Neural cell (in vitro differentiated cells): ENCODE results near the gene APBA2. TPM values are rescaled to one million over a fixed set of nuclear protein-coding genes. Genes with fewer than 3 reads are reported as not detected.

Experiments
- H2AFZ ChIP-seq: fragments of 200-600, 300-800 bp; sonication (generic), shearing (Covaris generic); 2 replicates; pipeline ENCODE4 v1.6.0; 2014; ENCODE audit warnings: low read depth, mild to moderate bottlenecking, antibody characterized with exemption, low read length, moderate library complexity
- H3F3A ChIP-seq: fragments of 200-600 bp; shearing (Covaris generic); 2 replicates; pipeline ENCODE4 v1.6.1; 2016; ENCODE audit warnings: mild to moderate bottlenecking, moderate library complexity, mixed read lengths, antibody characterized with exemption, low read length; ENCODE audit not compliant: insufficient read depth, poor library complexity, severe bottlenecking
- H3K27ac ChIP-seq: fragments of 200-600, 300-800 bp; sonication (generic), shearing (Covaris generic); 2 replicates; pipeline ENCODE4 v1.5.1; 2014; ENCODE audit warnings: mild to moderate bottlenecking, low read length, moderate library complexity
- H3K27me3 ChIP-seq: fragments of 300-800, 200-600 bp; sonication (generic), shearing (Covaris generic); 2 replicates; pipeline ENCODE4 v1.6.0; 2014; ENCODE audit warnings: mild to moderate bottlenecking, low read depth, low read length, moderate library complexity; ENCODE audit not compliant: insufficient read depth
- H3K36me3 ChIP-seq: fragments of 300-800, 200-600 bp; sonication (generic), shearing (Covaris generic); 2 replicates; pipeline ENCODE4 v1.5.1; 2014; ENCODE audit warnings: mild to moderate bottlenecking, antibody characterized with exemption, low read length, moderate library complexity; ENCODE audit not compliant: insufficient read depth
- H3K4me2 ChIP-seq: fragments of 300-800, 200-600 bp; sonication (generic), shearing (Covaris generic); 2 replicates; pipeline ENCODE4 v1.6.0; 2014; ENCODE audit warnings: mild to moderate bottlenecking, low read length
- H3K4me3 ChIP-seq: fragments of 300-800, 200-600 bp; sonication (generic), shearing (Covaris generic); 2 replicates; pipeline ENCODE4 v1.5.1; 2014; ENCODE audit warnings: mild to moderate bottlenecking, low read length, moderate library complexity
- H3K79me2 ChIP-seq: fragments of 200-600 bp; shearing (Covaris generic); replicated peaks from 2 replicates; pipeline ENCODE4 v1.6.0; 2014; ENCODE audit warnings: mild to moderate bottlenecking, low read length, moderate library complexity; ENCODE audit not compliant: insufficient read depth
- H3K9ac ChIP-seq: fragments of 300-800, 200-600 bp; sonication (generic), shearing (Covaris generic); 2 replicates; pipeline ENCODE4 v1.6.1; 2016; ENCODE audit warnings: mild to moderate bottlenecking, low read length, mixed read lengths
- H3K9me2 ChIP-seq: fragments of 200-600 bp; shearing (Covaris generic); 2 replicates; pipeline ENCODE4 v1.6.1; 2016; ENCODE audit warnings: mild to moderate bottlenecking, low read length, mixed read lengths; ENCODE audit not compliant: insufficient read depth
- H3K9me3 ChIP-seq: fragments of 200-600, 300-800 bp; sonication (generic), shearing (Covaris generic); 2 replicates; pipeline ENCODE4 v1.6.1; 2016; ENCODE audit warnings: mild to moderate bottlenecking, mixed run types, low read length, moderate library complexity, mixed read lengths
- H4K20me1 ChIP-seq: fragments of 200-600 bp; shearing (Covaris generic); 2 replicates; pipeline ENCODE4 v1.6.1; 2016; ENCODE audit warnings: mild to moderate bottlenecking, mixed run types; ENCODE audit not compliant: insufficient read depth
- CTCF ChIP-seq: fragments of 450-650 bp; IDR thresholded peaks from 2 replicates; pipeline ENCODE4 v1.5.1; 2014; ENCODE audit warnings: antibody characterized with exemption, mild to moderate bottlenecking, moderate library complexity; ENCODE audit not compliant: poor library complexity, severe bottlenecking
- EP300 ChIP-seq: fragments of 450-650 bp; conservative IDR thresholded peaks from 2 replicates; pipeline ENCODE4 v1.6.1; 2014; ENCODE audit warnings: antibody characterized with exemption, mild to moderate bottlenecking, moderate library complexity; ENCODE audit not compliant: poor library complexity, severe bottlenecking
- EZH2 ChIP-seq: fragments of 200-600, 300-800 bp; shearing (Covaris generic), sonication (generic); IDR thresholded peaks from 2 replicates; pipeline ENCODE4 v1.6.1; 2014; ENCODE audit warnings: antibody characterized with exemption, low read length, borderline replicate concordance, mild to moderate bottlenecking; ENCODE audit not compliant: insufficient read depth, poor library complexity, severe bottlenecking
- MXI1 ChIP-seq: fragments of 450-650 bp; conservative IDR thresholded peaks from 2 replicates; pipeline ENCODE4 v1.6.1; 2014; ENCODE audit warnings: antibody characterized with exemption, mild to moderate bottlenecking; ENCODE audit not compliant: poor library complexity, severe bottlenecking
- POLR2AphosphoS5 ChIP-seq: IDR thresholded peaks from 2 replicates; pipeline ENCODE4 v1.6.1; 2012
- RAD21 ChIP-seq: fragments of 450-650 bp; conservative IDR thresholded peaks from 2 replicates; pipeline ENCODE4 v1.6.1; 2014; ENCODE audit warnings: antibody characterized with exemption, mild to moderate bottlenecking, moderate library complexity
- REST ChIP-seq: IDR thresholded peaks from 2 replicates; pipeline ENCODE4 v1.6.1; 2012; ENCODE audit warnings: borderline replicate concordance
- SMC3 ChIP-seq: fragments of 450-650 bp; conservative IDR thresholded peaks from 2 replicates; pipeline ENCODE4 v1.6.1; 2014; ENCODE audit warnings: antibody characterized with exemption, mild to moderate bottlenecking, moderate library complexity; ENCODE audit not compliant: poor library complexity
- TAF1 ChIP-seq: IDR thresholded peaks from 2 replicates; pipeline ENCODE4 v1.6.1; 2012; ENCODE audit warnings: low read depth
- polyA plus RNA-seq: library from polyadenylated mRNA; depleted of rRNA; stranded (reverse); fragments of >200 nt; gene quantifications from 2 replicates; pipeline ENCODE4 v1.2.3, GENCODE V29; 2014

Gene APBA2
- polyA plus RNA-seq, 1 donor from 2014 or later, result 134 TPM

DNA sequence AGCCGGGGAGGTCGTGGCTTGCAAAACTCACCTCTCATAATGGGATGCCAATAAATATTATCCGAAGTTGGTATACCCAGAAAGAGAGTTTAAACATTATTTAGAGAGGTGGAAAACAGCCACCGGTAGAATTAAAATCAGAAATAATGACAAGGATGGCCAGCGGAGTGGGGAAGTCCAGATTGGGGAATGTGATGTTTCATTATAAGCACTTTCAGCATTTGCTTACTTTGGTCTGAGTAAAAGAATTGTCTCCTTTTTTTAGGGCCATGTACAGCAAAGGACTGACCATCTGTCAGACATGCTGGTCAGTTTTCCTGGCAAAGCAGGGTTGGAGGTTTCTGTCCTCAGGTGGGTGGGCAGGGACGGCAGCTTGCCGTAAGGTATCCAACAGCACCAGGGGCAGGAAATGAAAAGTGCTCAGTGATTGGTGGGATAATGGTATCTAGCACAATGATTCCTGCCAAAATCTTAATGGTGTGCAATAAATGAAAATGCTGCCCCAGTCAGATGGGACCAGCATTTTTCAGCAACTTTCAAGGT, 24.3 kb downstream of the APBA2 start:
- H3K4me3 ChIP-seq, result no peak overlapping the region
- H3F3A ChIP-seq, result no peaks in the 10 kb centered on the region
- no peak overlapping the region for H3K27ac ChIP-seq
- H3K9me2 ChIP-seq, result no peaks in the 10 kb centered on the region
- H3K9me3 ChIP-seq, result no peaks in the 10 kb centered on the region
- TF ChIP-seq RAD21 (no peak), POLR2AphosphoS5 (no peak), EZH2 (no peak), SMC3 (no peak), CTCF (no peak), REST (no peak), MXI1 (no peak), EP300 (no peak), TAF1 (no peak)
- H3K4me2 ChIP-seq, result no peak overlapping the region
- no peaks in the 10 kb centered on the region for H3K36me3 ChIP-seq
- H2AFZ ChIP-seq, result no peak overlapping the region
- no peaks in the 10 kb centered on the region for H4K20me1 ChIP-seq
- H3K27me3 ChIP-seq, result no peaks in the 10 kb centered on the region
- no peak overlapping the region for H3K9ac ChIP-seq
- H3K79me2 ChIP-seq, result peaks cover 32% of the 10 kb centered on the region

DNA sequence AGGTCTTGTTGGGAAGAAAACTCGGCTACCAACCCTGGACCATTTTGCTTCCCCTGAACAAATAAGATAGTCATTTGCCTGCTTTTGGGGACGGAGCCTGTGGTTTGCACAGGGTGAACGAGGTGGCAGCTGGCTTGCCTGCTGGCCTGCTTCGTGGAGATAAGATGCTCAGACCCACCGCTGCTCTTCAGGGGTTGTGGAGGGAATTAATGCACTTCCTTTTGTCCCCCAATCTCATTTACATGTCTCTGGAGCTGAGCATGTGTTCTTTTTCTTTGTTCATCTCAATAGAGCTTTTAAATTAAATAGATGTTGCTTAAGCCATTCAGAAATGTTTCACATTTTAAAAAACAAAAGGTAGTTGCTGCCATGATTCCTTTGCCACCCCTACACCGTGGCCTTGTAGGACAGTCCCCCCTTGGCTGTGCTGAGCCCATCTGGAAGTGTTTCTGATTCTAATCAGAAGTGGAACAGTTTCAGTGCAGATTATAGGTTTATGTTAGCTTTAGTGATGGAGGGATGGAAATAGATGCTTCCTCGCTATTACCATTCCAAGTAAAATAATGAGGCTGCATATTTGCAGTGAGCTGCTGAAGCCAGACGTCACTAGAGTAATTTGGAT, 25.6 kb downstream of the APBA2 start:
- H3K79me2 ChIP-seq, result peaks cover 21% of the 10 kb centered on the region
- no peak overlapping the region for H3K27ac ChIP-seq
- peak overlapping the region; percentile 11 for H3K4me3 ChIP-seq
- H3K36me3 ChIP-seq, result no peaks in the 10 kb centered on the region
- peak overlapping the region; percentile 23 for H3K4me2 ChIP-seq
- peak overlapping the region; percentile 43 for H3K9ac ChIP-seq
- no peak overlapping the region for H2AFZ ChIP-seq
- H3K9me2 ChIP-seq, result no peaks in the 10 kb centered on the region
- no peaks in the 10 kb centered on the region for H3K9me3 ChIP-seq
- TF ChIP-seq SMC3 (no peak), RAD21 (no peak), MXI1 (no peak), CTCF (no peak)
- H4K20me1 ChIP-seq, result no peaks in the 10 kb centered on the region
- H3K27me3 ChIP-seq, result no peaks in the 10 kb centered on the region
- no peaks in the 10 kb centered on the region for H3F3A ChIP-seq
